A549 (cell line): ENCODE data around the gene RBPJ. TPM values are rescaled to one million over a fixed set of nuclear protein-coding genes. Genes with fewer than 3 reads are reported as not detected.
A peak's percentile ranks its signal among the peaks of the same experiment; 100 is the strongest.
"Not testable (repeated sequence)": the region's sequence is repeated elsewhere in the genome, so short reads cannot be mapped to it uniquely, and the experiment has no call there.

Source experiments
- ATAC-seq, 2 experiments: fragments of 200-7000 bp in 1 of 2; fragments of >200 bp in 1 of 2; cut with Nextera tagmentation in 1 of 2; cut with Tn5 transposase in 1 of 2; 3 replicates each; pipeline versions ENCODE4 v1.8.0 to v1.9.1; 2018 to 2020; ENCODE audit warnings: mild to moderate bottlenecking in 1 of 2, moderate library complexity in 1 of 2
- CTCF ChIA-PET: fragments of 300-600 bp; sonication (Branson Sonifier 250); formaldehyde crosslinking; extraction: SDS; loops from one replicate; lab custom pipeline; 2021; ENCODE audit warnings: antibody characterized with exemption, inconsistent platforms; lab: Yijun Ruan, JAX
- POLR2A ChIA-PET: fragments of 350-600 bp; formaldehyde crosslinking; extraction: SDS; loops from one replicate; lab custom pipeline; 2021; ENCODE audit warnings: antibody characterized with exemption, inconsistent platforms; lab: Yijun Ruan, JAX
- DNase-seq, 2 experiments: peaks; one replicate each; pipeline versions ENCODE4 v3.0.0 to v3.0.0-alpha.2; 2011 to 2016; ENCODE audit warnings: low read depth in 1 of 2, low spot score in 1 of 2
- FAIRE-seq: peaks from 2 replicates; lab custom pipeline; 2011; peaks lifted over from hg19 to GRCh38; lab: Jason Lieb, UNC
- H3K27ac ChIP-seq, 2 experiments: fragments of >200 bp; sonication (Bioruptor Twin); formaldehyde crosslinking; 3 replicates each; pipeline ENCODE4 v1.5.1; 2016 to 2017
- H3K4me1 ChIP-seq: fragments of >200 bp; sonication (Bioruptor Twin); formaldehyde crosslinking; 3 replicates; pipeline ENCODE4 v1.6.1; 2016
- H3K4me2 ChIP-seq: fragments of >200 bp; sonication (Bioruptor Twin); formaldehyde crosslinking; 3 replicates; pipeline ENCODE4 v1.6.1; 2016
- H3K4me3 ChIP-seq: fragments of >200 bp; sonication (Bioruptor Twin); formaldehyde crosslinking; 3 replicates; pipeline ENCODE4 v1.5.1; 2016
- H3K9me3 ChIP-seq: fragments of >200 bp; sonication (Bioruptor Twin); formaldehyde crosslinking; 3 replicates; pipeline ENCODE4 v1.6.1; 2016
- CEBPB ChIP-seq, 2 experiments: fragments of >200 bp in 1 of 2; sonication (Bioruptor Twin) in 1 of 2; formaldehyde crosslinking in 1 of 2; IDR thresholded peaks; 2 replicates each; pipeline ENCODE4 v1.6.1; 2012 to 2016
- CHD2 ChIP-seq: fragments of 150-350 bp; IDR thresholded peaks from 2 replicates; pipeline ENCODE4 v1.6.1; 2014; ENCODE audit warnings: low read length; ENCODE audit not compliant: partially characterized antibody
- EHF ChIP-seq: fragments of 250-450 bp; sonication (Bioruptor Pico); IDR thresholded peaks from 2 replicates; pipeline ENCODE4 v1.5.0; 2020; ENCODE audit warnings: mild to moderate bottlenecking
- FOSB ChIP-seq: fragments of 250-450 bp; sonication (Bioruptor Pico); IDR thresholded peaks from 2 replicates; pipeline ENCODE4 v1.5.0; 2020; ENCODE audit warnings: mild to moderate bottlenecking, moderate library complexity
- FOSL2 ChIP-seq, 2 experiments: fragments of 450-650 bp in 1 of 2; fragments of >200 bp in 1 of 2; sonication (Bioruptor Twin) in 1 of 2; formaldehyde crosslinking; IDR thresholded peaks; 2 replicates each; pipeline versions ENCODE4 v1.5.0 to v1.6.1; 2016 to 2020; ENCODE audit warnings: mild to moderate bottlenecking in 1 of 2, moderate library complexity in 1 of 2
- FOXS1 ChIP-seq: fragments of 250-450 bp; sonication (Bioruptor Pico); IDR thresholded peaks from 2 replicates; pipeline ENCODE4 v1.5.0; 2020; ENCODE audit warnings: mild to moderate bottlenecking, moderate library complexity
- HOXA7 ChIP-seq: fragments of 250-450 bp; sonication (Bioruptor Pico); IDR thresholded peaks from 2 replicates; pipeline ENCODE4 v1.5.0; 2020; ENCODE audit warnings: mild to moderate bottlenecking, moderate library complexity
- HOXB5 ChIP-seq: fragments of 250-450 bp; sonication (Bioruptor Pico); IDR thresholded peaks from 2 replicates; pipeline ENCODE4 v1.5.0; 2020; ENCODE audit warnings: mild to moderate bottlenecking, moderate library complexity
- KDM1A ChIP-seq: fragments of 200-600 bp; sonication (generic); IDR thresholded peaks from 2 replicates; pipeline ENCODE4 v1.6.1; 2016; ENCODE audit warnings: low read depth, mild to moderate bottlenecking
- MYC ChIP-seq: IDR thresholded peaks from 2 replicates; pipeline ENCODE4 v1.6.1; 2012; ENCODE audit warnings: mild to moderate bottlenecking, inconsistent platforms, low read length, improper control_type of control experiment, borderline replicate concordance
- RCOR1 ChIP-seq: fragments of 150-350 bp; IDR thresholded peaks from 2 replicates; pipeline ENCODE4 v1.6.1; 2014; ENCODE audit warnings: antibody characterized with exemption, low read length, low read depth
- TFCP2L1 ChIP-seq: fragments of 250-450 bp; sonication (Bioruptor Pico); IDR thresholded peaks from 2 replicates; pipeline ENCODE4 v1.5.0; 2021; ENCODE audit warnings: mild to moderate bottlenecking
- ZNF302 ChIP-seq: fragments of 250-450 bp; sonication (Bioruptor Pico); IDR thresholded peaks from 2 replicates; pipeline ENCODE4 v1.9.0; 2021; ENCODE audit warnings: inconsistent platforms, mild to moderate bottlenecking, moderate library complexity
- ZSCAN20 ChIP-seq: fragments of 250-450 bp; sonication (Bioruptor Pico); IDR thresholded peaks from 2 replicates; pipeline ENCODE4 v1.8.0; 2022; ENCODE audit warnings: mild to moderate bottlenecking, moderate library complexity
- WGBS: methylation state at CpG from one replicate; pipeline ENCODE4 v1.1.6; 2017; ENCODE audit errors: missing lambda C conversion rate; 5-methylcytosine and 5-hydroxymethylcytosine counted together
- polyA plus RNA-seq, 4 experiments: library from polyadenylated mRNA; depleted of rRNA in 3 of 4; stranded (reverse); fragments of >200 nt; fragmentation: RNase III in 1 of 4; extraction: RNeasy Plus Mini Kit Qiagen cat#74134 plus additional on column Dnase treatment in 1 of 4; gene quantifications; 2 replicates in 3 of 4; 3 replicates in 1 of 4; pipeline ENCODE4 v1.2.3, GENCODE V29; 2011 to 2017
- TF ChIP-seq, protein P1 (sequence below): fragments of 150-350 bp; IDR thresholded peaks from 2 replicates; pipeline ENCODE4 v1.6.1; 2014; ENCODE audit warnings: low read depth, mild to moderate bottlenecking, low read length
- TF ChIP-seq, protein P2 (sequence below): IDR thresholded peaks from 2 replicates; pipeline ENCODE4 v1.6.1; 2012; ENCODE audit warnings: low read depth, borderline replicate concordance

The RBPJ gene
- polyA plus RNA-seq, 2 of the 4 experiments (the other 2 are of a cell fraction) = 16.5 to 37.1 TPM

DNA sequence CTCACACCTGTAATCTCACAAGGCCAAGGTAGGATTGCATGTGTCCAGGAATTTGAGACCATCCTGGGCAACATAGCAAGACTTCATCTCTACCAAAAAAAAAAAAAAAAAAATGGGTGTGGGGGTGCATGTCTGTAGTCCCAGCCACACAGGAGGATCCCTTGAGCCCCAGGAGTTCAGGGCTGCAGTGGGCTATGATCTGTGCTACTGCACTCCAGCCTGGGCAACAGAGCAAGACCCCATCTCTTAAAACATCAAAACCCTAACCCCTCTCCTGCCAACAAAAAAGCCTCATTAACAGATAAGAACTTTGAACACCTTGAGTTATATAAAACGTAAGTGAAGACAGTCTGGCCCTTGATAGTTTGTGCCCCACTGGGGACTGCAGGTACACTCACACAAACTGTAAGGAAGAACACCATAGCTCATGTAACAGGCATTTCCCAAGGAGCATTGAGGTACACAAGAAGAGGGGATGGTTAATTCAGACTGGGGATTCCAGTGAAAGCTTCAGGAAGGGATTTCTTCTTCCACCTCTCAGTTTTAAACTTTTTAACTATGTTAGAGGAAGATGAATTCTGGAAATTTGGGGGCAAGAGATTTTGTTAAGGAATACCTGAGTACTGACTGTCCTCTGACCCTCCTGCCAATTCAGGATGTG is 34.7 kb downstream of the RBPJ start:
- no peak overlapping the region for H3K4me2 ChIP-seq
- TF ChIP-seq, protein P1, sequence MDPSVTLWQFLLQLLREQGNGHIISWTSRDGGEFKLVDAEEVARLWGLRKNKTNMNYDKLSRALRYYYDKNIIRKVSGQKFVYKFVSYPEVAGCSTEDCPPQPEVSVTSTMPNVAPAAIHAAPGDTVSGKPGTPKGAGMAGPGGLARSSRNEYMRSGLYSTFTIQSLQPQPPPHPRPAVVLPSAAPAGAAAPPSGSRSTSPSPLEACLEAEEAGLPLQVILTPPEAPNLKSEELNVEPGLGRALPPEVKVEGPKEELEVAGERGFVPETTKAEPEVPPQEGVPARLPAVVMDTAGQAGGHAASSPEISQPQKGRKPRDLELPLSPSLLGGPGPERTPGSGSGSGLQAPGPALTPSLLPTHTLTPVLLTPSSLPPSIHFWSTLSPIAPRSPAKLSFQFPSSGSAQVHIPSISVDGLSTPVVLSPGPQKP = no peak
- TF ChIP-seq ZNF302 (no peak), HOXA7 (CRISPR knock-in tag) (no peak), RCOR1 (no peak), FOSL2 (IDR thresholded peaks at IDR 0.05) (no peak), FOSL2 (CRISPR knock-in tag; IDR thresholded peaks at IDR 0.05) (no peak), EHF (no peak), KDM1A (no peak), CHD2 (no peak), FOXS1 (CRISPR knock-in tag) (no peak)
- CTCF ChIA-PET = no interaction called here
- WGBS = 80% methylated on average over 1 of the region's 1 CpG
- H3K9me3 ChIP-seq = no peaks in the 10 kb centered on the region
- DNase-seq (no peak), ATAC-seq (no peak), FAIRE-seq (no peak)
- POLR2A ChIA-PET = no interaction called here
- no peak overlapping the region for H3K4me3 ChIP-seq
- no peak overlapping the region for H3K27ac ChIP-seq
- no peaks in the 10 kb centered on the region for H3K4me1 ChIP-seq

DNA sequence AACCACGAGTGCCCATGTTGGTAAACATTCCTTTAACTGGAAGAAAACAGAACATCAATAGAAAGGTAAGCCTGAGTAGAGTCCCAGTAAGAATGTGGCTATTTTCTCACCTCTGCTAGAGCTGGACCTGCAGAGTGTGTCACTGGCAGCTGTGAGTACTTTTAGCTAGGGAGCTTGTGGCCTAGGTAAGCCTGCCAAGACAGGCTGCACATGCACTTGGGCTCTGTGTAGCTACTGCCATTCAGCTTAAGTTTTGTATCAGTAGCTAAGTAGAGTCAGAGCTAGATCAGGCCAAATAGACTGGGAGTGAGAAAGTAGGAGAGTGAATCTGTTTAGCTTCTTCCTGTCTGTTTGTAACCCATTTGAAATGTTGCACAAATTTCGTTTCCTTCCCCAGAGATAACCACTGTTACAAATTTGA is 35.3 kb downstream of the RBPJ start:
- DNase-seq (no peak), ATAC-seq (no peak), FAIRE-seq (no peak)
- Histone ChIP-seq H3K4me2 (no peak overlapping the region), H3K9me3 (no peaks in the 10 kb centered on the region), H3K4me1 (no peaks in the 10 kb centered on the region), H3K27ac (no peak overlapping the region), H3K4me3 (no peak overlapping the region)
- TF ChIP-seq CEBPB (IDR thresholded peaks at IDR 0.05) = no peak
- CTCF ChIA-PET = no interaction called here
- POLR2A ChIA-PET = no interaction called here
- 72% methylated on average over 2 of the region's 2 CpGs for WGBS

DNA sequence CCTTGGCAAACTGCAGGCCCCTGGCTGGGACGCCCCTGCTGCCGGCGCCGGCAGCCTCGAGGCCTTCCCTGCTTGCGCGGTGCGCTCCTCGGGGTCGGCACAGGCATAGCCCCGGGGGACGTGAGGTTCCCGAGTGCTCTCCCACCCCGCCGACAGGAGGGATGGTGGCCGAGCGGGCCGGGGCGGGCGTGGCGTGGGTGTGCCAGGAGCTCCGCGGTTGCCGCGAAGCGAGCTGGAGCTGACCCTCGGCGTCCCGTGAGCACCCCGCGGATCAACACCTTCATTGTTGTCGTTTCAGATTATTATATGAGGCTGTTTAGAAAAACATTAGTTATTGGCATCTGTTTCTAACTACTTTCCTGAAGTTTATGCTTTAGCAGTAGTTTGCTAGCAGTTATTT is 38.7 kb downstream of the RBPJ start:
- CTCF ChIA-PET, H3K9me3 ChIP-seq, POLR2A ChIA-PET, H3K4me2 ChIP-seq, FAIRE-seq, H3K27ac ChIP-seq, H3K4me3 ChIP-seq, DNase-seq, H3K4me1 ChIP-seq: not testable (repeated sequence)
- WGBS = 98% methylated on average over 19 of the region's 32 CpGs
- ATAC-seq = peak in 1 of 2 experiments; percentile 68; a peak in 3 of 6 replicates

DNA sequence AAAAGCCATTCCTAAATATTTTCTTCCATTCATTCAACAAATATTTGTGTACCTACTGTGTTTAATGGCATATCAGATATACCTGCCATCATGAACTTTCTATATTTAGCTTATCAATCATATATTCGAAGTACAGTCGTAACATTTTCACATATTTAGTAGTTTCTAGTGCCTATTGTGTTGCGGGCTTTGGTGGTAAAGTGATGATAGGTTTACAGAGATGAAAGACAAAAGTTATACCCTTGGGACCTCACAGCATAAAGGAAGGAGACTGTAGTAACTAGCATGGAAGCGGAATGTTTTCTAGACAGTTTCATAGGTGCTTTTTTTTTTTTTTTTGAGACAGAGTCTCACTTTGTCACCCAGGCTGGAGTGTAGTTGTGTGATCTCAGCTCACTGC is 39.5 kb downstream of the RBPJ start:
- POLR2A ChIA-PET = no interaction called here
- no peak for FAIRE-seq
- DNase-seq = no peak
- Histone ChIP-seq H3K9me3 (no peaks in the 10 kb centered on the region), H3K4me1 (no peaks in the 10 kb centered on the region), H3K4me3 (no peak overlapping the region), H3K4me2 (no peak overlapping the region), H3K27ac (no peak overlapping the region)
- CTCF ChIA-PET = no interaction called here
- WGBS = 85% methylated on average over 4 of the region's 4 CpGs
- ATAC-seq = no peak
- TF ChIP-seq, protein P2, sequence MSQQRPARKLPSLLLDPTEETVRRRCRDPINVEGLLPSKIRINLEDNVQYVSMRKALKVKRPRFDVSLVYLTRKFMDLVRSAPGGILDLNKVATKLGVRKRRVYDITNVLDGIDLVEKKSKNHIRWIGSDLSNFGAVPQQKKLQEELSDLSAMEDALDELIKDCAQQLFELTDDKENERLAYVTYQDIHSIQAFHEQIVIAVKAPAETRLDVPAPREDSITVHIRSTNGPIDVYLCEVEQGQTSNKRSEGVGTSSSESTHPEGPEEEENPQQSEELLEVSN = no peak
- TF ChIP-seq HOXB5 (CRISPR knock-in tag) = no peak
- TF ChIP-seq ZSCAN20 (CRISPR knock-in tag) = no peak
- TF ChIP-seq MYC = no peak
- no peak for TF ChIP-seq TFCP2L1 (CRISPR knock-in tag)
- no peak for TF ChIP-seq FOSB (CRISPR knock-in tag)
